H1 (cell line): ENCODE measurements around the gene TMCO1. TPM values are rescaled to one million over a fixed set of nuclear protein-coding genes. Genes with fewer than 3 reads are reported as not detected.

Experiments
- CTCF ChIA-PET: fragments of 300-600 bp; sonication (Branson Sonifier 250); formaldehyde crosslinking; loops from one replicate; lab custom pipeline; 2021; ENCODE audit not compliant: partially characterized antibody; lab: Charles Lee
- POLR2A ChIA-PET: fragments of 300-600 bp; sonication (Branson Sonifier 250); formaldehyde crosslinking; loops from one replicate; lab custom pipeline; 2021; ENCODE audit warnings: inconsistent platforms; ENCODE audit not compliant: partially characterized antibody; lab: Charles Lee
- DNase-seq, 2 experiments: peaks; one replicate each; pipeline versions ENCODE4 v3.0.0 to v3.0.0-alpha.2; 2010 to 2022; ENCODE audit warnings: low spot score in 2 of 2, low read depth in 1 of 2, mixed read lengths in 1 of 2
- FAIRE-seq: peaks from 2 replicates; lab custom pipeline; 2011; peaks lifted over from hg19 to GRCh38; lab: Jason Lieb, UNC
- H2AFZ ChIP-seq: 2 replicates; pipeline ENCODE4 v1.8.1; 2012; ENCODE audit warnings: low read length, inconsistent platforms
- H2AK5ac ChIP-seq: 2 replicates; pipeline ENCODE4 v1.6.1; 2013; ENCODE audit warnings: low read depth, low read length
- H2BK120ac ChIP-seq: replicated peaks from 2 replicates; pipeline ENCODE3; 2013; ENCODE audit warnings: low read depth, low read length, inconsistent platforms
- H2BK12ac ChIP-seq: 2 replicates; pipeline ENCODE4 v1.6.1; 2013; ENCODE audit warnings: low read depth, low read length
- H2BK15ac ChIP-seq: 2 replicates; pipeline ENCODE4 v1.6.1; 2013; ENCODE audit warnings: low read length
- H2BK20ac ChIP-seq: 2 replicates; pipeline ENCODE4 v1.6.1; 2013; ENCODE audit warnings: low read length
- H2BK5ac ChIP-seq: 2 replicates; pipeline ENCODE4 v1.6.1; 2013; ENCODE audit warnings: low read depth, low read length
- H3K14ac ChIP-seq: 2 replicates; pipeline ENCODE4 v1.6.1; 2013; ENCODE audit warnings: inconsistent platforms; ENCODE audit not compliant: insufficient read length
- H3K18ac ChIP-seq: 2 replicates; pipeline ENCODE4 v1.6.1; 2013; ENCODE audit warnings: low read length; ENCODE audit errors: extremely low read depth
- H3K23ac ChIP-seq: 2 replicates; pipeline ENCODE4 v1.6.1; 2013; ENCODE audit warnings: inconsistent platforms; ENCODE audit not compliant: insufficient read length
- H3K23me2 ChIP-seq: 2 replicates; pipeline ENCODE4 v1.6.1; 2013; ENCODE audit warnings: low read depth, low read length
- H3K27ac ChIP-seq: 2 replicates; pipeline ENCODE4 v1.6.1; 2011; ENCODE audit warnings: low read depth, low read length, inconsistent platforms
- H3K27me3 ChIP-seq, 4 experiments: replicated peaks in 1 of 4; 1 replicate in 1 of 4; 2 replicates in 3 of 4; pipeline versions ENCODE4 v1.6.1 to v1.8.1; 2011 to 2013; ENCODE audit warnings: low read length in 3 of 4, mild to moderate bottlenecking in 3 of 4, inconsistent platforms in 2 of 4, mixed read lengths in 2 of 4, moderate library complexity in 1 of 4; ENCODE audit not compliant: control insufficient read depth in 3 of 4, insufficient read depth in 3 of 4; ENCODE audit errors: extremely low read depth in 1 of 4
- H3K36me3 ChIP-seq, 4 experiments: 2 replicates each; pipeline versions ENCODE4 v1.6.1 to v1.8.1; 2011 to 2013; ENCODE audit warnings: mild to moderate bottlenecking in 4 of 4, low read length in 3 of 4, moderate library complexity in 2 of 4, control low read depth in 1 of 4, inconsistent platforms in 1 of 4; ENCODE audit not compliant: insufficient read depth in 4 of 4, control insufficient read depth in 2 of 4
- H3K4ac ChIP-seq: replicated peaks from 2 replicates; pipeline ENCODE3; 2013; ENCODE audit warnings: low read length, low read depth, mixed read lengths, inconsistent platforms; ENCODE audit not compliant: insufficient read length
- H3K4me1 ChIP-seq, 4 experiments: replicated peaks in 1 of 4; 1 replicate in 1 of 4; 2 replicates in 3 of 4; pipeline versions ENCODE4 v1.6.1 to v1.8.1; 2011 to 2013; ENCODE audit warnings: low read length in 3 of 4, inconsistent platforms in 2 of 4, mixed read lengths in 1 of 4; ENCODE audit not compliant: insufficient read depth in 4 of 4, control insufficient read depth in 3 of 4
- H3K4me2 ChIP-seq, 2 experiments: 2 replicates each; pipeline versions ENCODE4 v1.6.1 to v1.8.1; 2011 to 2013; ENCODE audit warnings: low read depth in 2 of 2, low read length in 2 of 2, control low read depth in 1 of 2, inconsistent platforms in 1 of 2, mild to moderate bottlenecking in 1 of 2; ENCODE audit not compliant: insufficient read depth in 1 of 2
- H3K4me3 ChIP-seq, 4 experiments: fragments of 200-600, 300-600 bp in 1 of 4; sonication (generic), shearing (Covaris generic), sonication (Bioruptor Twin) in 1 of 4; 2 replicates each; pipeline versions ENCODE4 v1.5.1 to v1.8.1; 2011 to 2016; ENCODE audit warnings: low read length in 4 of 4, low read depth in 3 of 4, control low read depth in 2 of 4, inconsistent platforms in 2 of 4, mild to moderate bottlenecking in 2 of 4, mixed read lengths in 1 of 4, moderate library complexity in 1 of 4; ENCODE audit not compliant: insufficient read depth in 2 of 4; ENCODE audit errors: extremely low read depth in 1 of 4
- H3K56ac ChIP-seq: replicated peaks from 2 replicates; pipeline ENCODE3; 2013; ENCODE audit warnings: low read depth, mild to moderate bottlenecking, mixed read lengths, low read length, inconsistent platforms; ENCODE audit not compliant: insufficient read length
- H3K79me1 ChIP-seq: 2 replicates; pipeline ENCODE4 v1.6.1; 2013; ENCODE audit warnings: low read depth, low read length, control low read depth
- H3K79me2 ChIP-seq, 2 experiments: 2 replicates each; pipeline versions ENCODE4 v1.6.1 to v1.8.1; 2012 to 2013; ENCODE audit warnings: low read length in 2 of 2, mild to moderate bottlenecking in 2 of 2, inconsistent platforms in 1 of 2; ENCODE audit not compliant: insufficient read depth in 2 of 2, control insufficient read depth in 1 of 2
- H3K9ac ChIP-seq, 4 experiments: replicated peaks in 1 of 4; 1 replicate in 1 of 4; 2 replicates in 3 of 4; pipeline versions ENCODE4 v1.6.1 to v1.8.1; 2011 to 2013; ENCODE audit warnings: low read depth in 3 of 4, low read length in 3 of 4, control low read depth in 2 of 4, mild to moderate bottlenecking in 2 of 4, moderate library complexity in 2 of 4, inconsistent platforms in 1 of 4; ENCODE audit errors: extremely low read depth in 1 of 4
- H3K9me3 ChIP-seq, 2 experiments: 2 replicates each; pipeline versions ENCODE4 v1.6.1 to v1.8.1; 2012 to 2013; ENCODE audit warnings: mild to moderate bottlenecking in 2 of 2, moderate library complexity in 2 of 2, control low read depth in 1 of 2, inconsistent platforms in 1 of 2, low read depth in 1 of 2, low read length in 1 of 2, mixed read lengths in 1 of 2; ENCODE audit not compliant: insufficient read depth in 2 of 2
- H4K20me1 ChIP-seq, 2 experiments: replicated peaks in 1 of 2; 2 replicates each; pipeline versions ENCODE3 to v1.8.1; 2011 to 2013; ENCODE audit warnings: inconsistent platforms in 2 of 2, low read length in 2 of 2, mild to moderate bottlenecking in 1 of 2; ENCODE audit not compliant: insufficient read depth in 2 of 2, control insufficient read depth in 1 of 2
- H4K5ac ChIP-seq: 2 replicates; pipeline ENCODE4 v1.6.1; 2013; ENCODE audit warnings: low read length, low read depth, mixed read lengths, inconsistent platforms; ENCODE audit not compliant: insufficient read length
- H4K8ac ChIP-seq: 2 replicates; pipeline ENCODE4 v1.8.0; 2013; ENCODE audit warnings: mild to moderate bottlenecking, moderate library complexity, low read length, inconsistent platforms; ENCODE audit not compliant: insufficient read depth; ENCODE audit errors: extremely low read depth
- H4K91ac ChIP-seq: replicated peaks from 2 replicates; pipeline ENCODE3; 2013; ENCODE audit warnings: low read length, mixed read lengths, inconsistent platforms; ENCODE audit not compliant: insufficient read length
- CEBPB ChIP-seq: IDR thresholded peaks from 2 replicates; pipeline ENCODE4 v1.6.1; 2012; ENCODE audit warnings: low read depth, low read length
- JUN ChIP-seq: IDR thresholded peaks from 2 replicates; pipeline ENCODE4 v1.6.1; 2011; ENCODE audit warnings: low read depth, mild to moderate bottlenecking, improper control_type of control experiment, low read length
- KDM5A ChIP-seq: fragments of 200-600 bp; IDR thresholded peaks from 2 replicates; pipeline ENCODE4 v1.7.1; 2012; ENCODE audit warnings: mild to moderate bottlenecking, low read length, inconsistent platforms, mixed read lengths
- NRF1 ChIP-seq: IDR thresholded peaks from 2 replicates; pipeline ENCODE4 v1.6.1; 2011; ENCODE audit warnings: mild to moderate bottlenecking, low read depth, low read length, improper control_type of control experiment
- RBBP5 ChIP-seq: IDR thresholded peaks from 2 replicates; pipeline ENCODE4 v1.7.1; 2012; ENCODE audit warnings: low read depth, mild to moderate bottlenecking, inconsistent platforms, low read length, moderate library complexity, borderline replicate concordance
- RFX5 ChIP-seq: IDR thresholded peaks from 2 replicates; pipeline ENCODE4 v1.6.1; 2011; ENCODE audit warnings: low read depth, low read length, improper control_type of control experiment, borderline replicate concordance
- SIN3A ChIP-seq, 2 experiments: IDR thresholded peaks in 1 of 2; conservative IDR thresholded peaks in 1 of 2; 2 replicates each; pipeline ENCODE4 v1.6.1; 2011 to 2012; ENCODE audit warnings: low read length in 2 of 2, improper control_type of control experiment in 1 of 2, low read depth in 1 of 2, mild to moderate bottlenecking in 1 of 2
- TBP ChIP-seq: IDR thresholded peaks from 2 replicates; pipeline ENCODE4 v1.6.1; 2011; ENCODE audit warnings: low read depth, low read length, improper control_type of control experiment
- polyA plus RNA-seq, 7 experiments: library from polyadenylated mRNA; depleted of rRNA in 3 of 7; stranded (reverse) in 5 of 7; unstranded in 2 of 7; fragments of >200 nt in 5 of 7; fragments of 200-250 nt in 2 of 7; gene quantifications; 1 replicate in 5 of 7; 2 replicates in 1 of 7; 4 replicates in 1 of 7; pipeline versions ENCODE4 v1.2.1 to v1.2.3, GENCODE V29; 2011 to 2013; ENCODE audit warnings: missing spikeins in 2 of 7, mixed read lengths in 2 of 7
- total RNA-seq: library from RNA; stranded (reverse); fragmentation: NEBNext Ultra II Directional; extraction: Animal tissue kit (Norgen Biotek cat#: 25700); gene quantifications from 2 replicates; pipeline ENCODE4 v1.2.1, GENCODE V29; 2021
- TF ChIP-seq, protein P1 (sequence below): IDR thresholded peaks from 2 replicates; pipeline ENCODE4 v1.6.1; 2012; ENCODE audit warnings: low read length, inconsistent platforms

The TMCO1 gene
- total and polyA plus RNA-seq, 2 of the 8 experiments (the other 6 are each of a cell fraction or from before 2014, with no cell fraction given): 61.6 to 63.8 TPM

- Histone ChIP-seq H2BK15ac (no peak overlapping the region), H2BK120ac (no peak overlapping the region), H3K23me2 (no peaks in the 10 kb centered on the region), H4K5ac (no peak overlapping the region), H3K9me3 (peaks cover 0 to 3% of the 10 kb centered on the region in 2 experiments; a peak in 1 of 4 replicates), H3K23ac (no peak overlapping the region), H4K91ac (no peak overlapping the region), H4K8ac (no peak overlapping the region), H3K4me1 (no peaks in the 10 kb centered on the region), H3K27me3 (no peaks in the 10 kb centered on the region), H3K56ac (no peak overlapping the region), H3K36me3 (no peaks in the 10 kb centered on the region), H3K9ac (no peak overlapping the region), H2AK5ac (no peak overlapping the region), H2BK20ac (no peak overlapping the region), H3K4ac (no peak overlapping the region), H3K14ac (no peak overlapping the region), H3K27ac (no peak overlapping the region), H3K4me2 (no peak overlapping the region), H4K20me1 (no peaks in the 10 kb centered on the region), H3K79me1 (no peaks in the 10 kb centered on the region), H3K79me2 (no peaks in the 10 kb centered on the region), H2BK12ac (no peak overlapping the region), H3K18ac (no peak overlapping the region), H3K4me3 (no peak overlapping the region), H2AFZ (no peak overlapping the region), H2BK5ac (no peak overlapping the region)
- no peak for FAIRE-seq
- TF ChIP-seq KDM5A (no peak), SIN3A (conservative IDR thresholded peaks at IDR 0.05 in 1 of 2, IDR thresholded peaks at IDR 0.05 in 1 of 2; ENCODE audit: low read depth in 1 of 2, low read length in 2 of 2) (no peak), CEBPB (no peak), RBBP5 (no peak), JUN (no peak), NRF1 (no peak), TBP (no peak), RFX5 (no peak)
- TF ChIP-seq, protein P1, sequence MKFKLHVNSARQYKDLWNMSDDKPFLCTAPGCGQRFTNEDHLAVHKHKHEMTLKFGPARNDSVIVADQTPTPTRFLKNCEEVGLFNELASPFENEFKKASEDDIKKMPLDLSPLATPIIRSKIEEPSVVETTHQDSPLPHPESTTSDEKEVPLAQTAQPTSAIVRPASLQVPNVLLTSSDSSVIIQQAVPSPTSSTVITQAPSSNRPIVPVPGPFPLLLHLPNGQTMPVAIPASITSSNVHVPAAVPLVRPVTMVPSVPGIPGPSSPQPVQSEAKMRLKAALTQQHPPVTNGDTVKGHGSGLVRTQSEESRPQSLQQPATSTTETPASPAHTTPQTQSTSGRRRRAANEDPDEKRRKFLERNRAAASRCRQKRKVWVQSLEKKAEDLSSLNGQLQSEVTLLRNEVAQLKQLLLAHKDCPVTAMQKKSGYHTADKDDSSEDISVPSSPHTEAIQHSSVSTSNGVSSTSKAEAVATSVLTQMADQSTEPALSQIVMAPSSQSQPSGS: no peak
- no peak for DNase-seq
- ChIA-PET CTCF (interaction anchor here (1.1 to 2.2 kb wide), 2 partner anchors 9 to 24 kb away, joined by 3 to 5 read pairs; no protein-coding TSS in a partner anchor), POLR2A (no interaction called here)
Observed at GRCh38 chr1:165799387-165799786, 30.7 kb upstream of the TMCO1 start.
